GM12878 (cell line): ENCODE data around the gene RPL38. TPM values are rescaled to one million over a fixed set of nuclear protein-coding genes. Genes with fewer than 3 reads are reported as not detected.

Experiments used
- ATAC-seq: fragments of 200-7000 bp; cut with Tn5 transposase; 3 replicates; pipeline ENCODE4 v1.9.1; 2020; ENCODE audit warnings: mild to moderate bottlenecking, moderate library complexity
- BruUV-seq: library from RNA; stranded (reverse); fragments of 400-500 nt; replicated peaks from 2 replicates; lab custom pipeline; 2021; lab: Mats Ljungman, UMichigan
- CTCF ChIA-PET: fragments of 300-600 bp; sonication (Branson Sonifier 250); formaldehyde crosslinking; extraction: SDS; loops from one replicate; lab custom pipeline; 2021; ENCODE audit warnings: inconsistent platforms; lab: Yijun Ruan, JAX
- POLR2A ChIA-PET: fragments of 350-600 bp; formaldehyde crosslinking; extraction: SDS; loops from one replicate; lab custom pipeline; 2021; ENCODE audit warnings: inconsistent platforms; lab: Charles Lee
- RAD21 ChIA-PET: fragments of 300-600 bp; sonication (Branson Sonifier 250); formaldehyde crosslinking; loops from one replicate; lab custom pipeline; 2023; ENCODE audit warnings: antibody characterized with exemption; ENCODE audit not compliant: unreplicated experiment; lab: Charles Lee
- SMC1A ChIA-PET: fragments of 300-600 bp; sonication (Branson Sonifier 250); formaldehyde crosslinking; loops from one replicate; lab custom pipeline; 2023; ENCODE audit not compliant: unreplicated experiment, uncharacterized antibody; lab: Charles Lee
- DNase-seq: peaks from one replicate; pipeline ENCODE4 v3.0.0-alpha.2; 2011; ENCODE audit warnings: low read depth, low spot score
- FAIRE-seq: peaks from 3 replicates; lab custom pipeline; 2011; peaks lifted over from hg19 to GRCh38; lab: Jason Lieb, UNC
- H2AFZ ChIP-seq: 2 replicates; pipeline ENCODE4 v1.6.0; 2011; ENCODE audit warnings: low read depth, low read length, control low read depth; ENCODE audit not compliant: control insufficient read depth
- H3K27ac ChIP-seq: 2 replicates; pipeline ENCODE4 v1.5.1; 2011; ENCODE audit warnings: control low read depth; ENCODE audit not compliant: control insufficient read depth, insufficient read depth
- H3K27me3 ChIP-seq, 2 experiments: replicated peaks in 1 of 2; 2 replicates each; pipeline versions ENCODE4 v1.6.0 to v1.6.1; 2011; ENCODE audit warnings: low read length in 1 of 2; ENCODE audit not compliant: control insufficient read depth in 2 of 2, insufficient read depth in 2 of 2
- H3K36me3 ChIP-seq, 2 experiments: 2 replicates each; pipeline ENCODE4 v1.5.1; 2011; ENCODE audit warnings: low read length in 1 of 2; ENCODE audit not compliant: control insufficient read depth in 2 of 2, insufficient read depth in 2 of 2
- H3K4me1 ChIP-seq: 2 replicates; pipeline ENCODE4 v1.6.1; 2011; ENCODE audit warnings: mild to moderate bottlenecking, low read length, moderate library complexity, mixed read lengths; ENCODE audit not compliant: control insufficient read depth, insufficient read depth
- H3K4me2 ChIP-seq: 2 replicates; pipeline ENCODE4 v1.6.0; 2011; ENCODE audit warnings: control low read depth; ENCODE audit not compliant: control insufficient read depth, insufficient read depth
- H3K4me3 ChIP-seq: fragments of 200-600 bp; sonication (generic); 2 replicates; pipeline ENCODE4 v1.5.1; 2016
- H3K79me2 ChIP-seq: 2 replicates; pipeline ENCODE4 v1.6.0; 2011; ENCODE audit warnings: low read length; ENCODE audit not compliant: control insufficient read depth, insufficient read depth
- H3K9ac ChIP-seq: 2 replicates; pipeline ENCODE4 v1.8.0; 2011; ENCODE audit warnings: low read length, control low read depth, mixed read lengths; ENCODE audit not compliant: control insufficient read depth, insufficient read depth
- H3K9me3 ChIP-seq: replicated peaks from 3 replicates; pipeline ENCODE4 v1.5.1; 2011; ENCODE audit warnings: mild to moderate bottlenecking, low read length; ENCODE audit not compliant: control insufficient read depth, insufficient read depth
- H4K20me1 ChIP-seq: 2 replicates; pipeline ENCODE4 v1.6.0; 2011; ENCODE audit not compliant: control insufficient read depth, insufficient read depth
- BRCA1 ChIP-seq: IDR thresholded peaks from 2 replicates; pipeline ENCODE4 v1.6.1; 2011; ENCODE audit warnings: low read depth, low read length, improper control_type of control experiment
- CBX5 ChIP-seq: sonication (generic); IDR thresholded peaks from 2 replicates; pipeline ENCODE4 v1.6.1; 2016; ENCODE audit warnings: low read depth, moderate library complexity, mild to moderate bottlenecking, inconsistent platforms
- CHD2 ChIP-seq: IDR thresholded peaks from 2 replicates; pipeline ENCODE4 v1.6.1; 2011; ENCODE audit warnings: low read depth, low read length, improper control_type of control experiment, borderline replicate concordance
- HCFC1 ChIP-seq: fragments of 150-350 bp; IDR thresholded peaks from 2 replicates; pipeline ENCODE4 v1.6.1; 2014; ENCODE audit warnings: low read length
- HDAC6 ChIP-seq: fragments of 200-600 bp; sonication (generic); IDR thresholded peaks from one replicate; pipeline ENCODE4 v1.8.0; 2017; ENCODE audit warnings: antibody characterized with exemption; ENCODE audit not compliant: unreplicated experiment
- NR2C1 ChIP-seq: fragments of 450-650 bp; IDR thresholded peaks from 2 replicates; pipeline ENCODE4 v1.6.1; 2017; ENCODE audit warnings: antibody characterized with exemption, mild to moderate bottlenecking, moderate library complexity
- POU2F2 ChIP-seq: IDR thresholded peaks from 3 replicates; pipeline ENCODE4 v1.6.1; 2011; ENCODE audit warnings: low read depth, mild to moderate bottlenecking, low read length, borderline replicate concordance
- SREBF1 ChIP-seq: IDR thresholded peaks from 2 replicates; pipeline ENCODE4 v1.6.1; 2012; ENCODE audit warnings: mild to moderate bottlenecking, low read length
- TCF12 ChIP-seq: IDR thresholded peaks from 2 replicates; pipeline ENCODE4 v1.6.1; 2011; ENCODE audit warnings: low read depth, mild to moderate bottlenecking, low read length
- YY1 ChIP-seq: IDR thresholded peaks from 2 replicates; pipeline ENCODE4 v1.6.1; 2011; ENCODE audit warnings: low read depth, mild to moderate bottlenecking, low read length
- WGBS: methylation state at CpG from one replicate; pipeline ENCODE4 v1.1.6; 2016; ENCODE audit warnings: low lambda C conversion rate; ENCODE audit not compliant: insufficient replicate concordance, insufficient coverage; ENCODE audit errors: missing lambda C conversion rate; 5-methylcytosine and 5-hydroxymethylcytosine counted together
- in situ Hi-C: fragments of 300-500 bp; cut with MboI; formaldehyde crosslinking; loops from 9 replicates; pipeline ENCODE4 v1.14.3; 2018; ENCODE audit warnings: mixed read lengths
- intact Hi-C: fragments of 100-400 bp; cut with micrococcal nuclease; formaldehyde crosslinking; loops from one replicate; pipeline ENCODE4 v1.14.2; 2022; ENCODE audit not compliant: unreplicated experiment
- polyA plus RNA-seq, 11 experiments: library from polyadenylated mRNA; depleted of rRNA in 4 of 11; unstranded in 6 of 11; stranded (reverse) in 5 of 11; fragments of >200 nt; fragmentation: Nextera tagmentation in 4 of 11; fragmentation: Illumina TruSeq in 1 of 11; extraction: Ambion mirVana in 4 of 11; extraction: Trizol in 1 of 11; gene quantifications; 1 replicate in 1 of 11; 2 replicates in 10 of 11; pipeline versions ENCODE4 v1.2.1 to v1.2.3, GENCODE V29; 2011 to 2016; ENCODE audit warnings: inconsistent platforms in 2 of 11, missing spikeins in 2 of 11, low read depth in 1 of 11
- total RNA-seq, 4 experiments: library from RNA; depleted of rRNA in 3 of 4; stranded (reverse); fragments of >200 nt in 3 of 4; fragmentation: Illumina TruSeq in 1 of 4; extraction: Trizol in 1 of 4; gene quantifications; 2 replicates each; pipeline versions ENCODE4 v1.2.1 to v1.2.3, GENCODE V29; 2013 to 2021
- TF ChIP-seq, protein P1 (sequence below): fragments of 150-350 bp; IDR thresholded peaks from 2 replicates; pipeline ENCODE4 v1.6.1; 2014; ENCODE audit warnings: mild to moderate bottlenecking, low read depth, low read length
- TF ChIP-seq, protein P2 (sequence below): IDR thresholded peaks from 2 replicates; pipeline ENCODE4 v1.6.1; 2011; ENCODE audit warnings: mild to moderate bottlenecking, low read depth, low read length, moderate library complexity; ENCODE audit not compliant: insufficient replicate concordance

Gene RPL38
- total and polyA plus RNA-seq, 10 of the 15 experiments (the other 5 are each of a cell fraction or from before 2014, with no cell fraction given), result 1,318 to 4,938 (median 2,673) TPM

DNA sequence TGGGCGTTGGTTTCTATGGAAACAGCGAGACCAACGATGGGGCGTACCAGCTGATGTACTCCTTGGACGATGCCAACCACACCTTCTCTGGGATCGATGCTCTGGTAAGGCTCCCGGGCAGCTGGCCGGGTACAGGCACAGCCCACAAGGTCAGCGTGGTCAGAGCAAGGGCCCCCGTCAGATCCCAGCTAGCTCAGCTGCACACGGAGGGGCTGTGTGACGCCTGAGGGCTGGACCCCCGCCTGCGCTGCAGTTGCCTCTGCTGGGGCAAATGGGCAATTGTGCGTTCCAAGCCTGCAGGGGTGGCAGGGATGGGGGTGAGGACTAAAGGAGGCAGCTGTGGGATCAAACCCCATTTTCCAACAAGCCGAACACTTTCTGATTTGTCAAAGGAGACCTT, 27.4 kb downstream of the RPL38 start:
- no peaks in the 10 kb centered on the region for H3K27me3 ChIP-seq
- no peak overlapping the region for H3K4me2 ChIP-seq
- SMC1A ChIA-PET, result no interaction called here
- CTCF ChIA-PET, result interaction anchor here (1.0 kb wide), 1 partner anchor 19 kb away, joined by 3 read pairs; no protein-coding TSS in a partner anchor
- H3K9me3 ChIP-seq, result no peaks in the 10 kb centered on the region
- no peak overlapping the region for H2AFZ ChIP-seq
- POLR2A ChIA-PET, result interaction anchor here (0.6 kb wide), 3 partner anchors 9 to 636 kb away, joined by 3 read pairs; no protein-coding TSS in a partner anchor
- no peak overlapping the region for H3K27ac ChIP-seq
- no peak for DNase-seq
- peaks cover 0 to 4% of the 10 kb centered on the region in 2 experiments; a peak in 2 of 4 replicates for H3K36me3 ChIP-seq
- H3K4me3 ChIP-seq, result no peak overlapping the region
- 59% methylated on average over 16 of the region's 16 CpGs for WGBS
- in situ Hi-C loops (loop anchor here (5.0 to 10.0 kb wide), 2 partner anchors 34 to 56 kb away; no protein-coding TSS in a partner anchor), intact Hi-C loops (no loop called here)
- no peaks in the 10 kb centered on the region for H4K20me1 ChIP-seq
- no peaks in the 10 kb centered on the region for H3K79me2 ChIP-seq
- BruUV-seq, result no TSS peak
- ATAC-seq, result no peak
- RAD21 ChIA-PET, result no interaction called here
- no peak for TF ChIP-seq YY1
- TF ChIP-seq, protein P1, sequence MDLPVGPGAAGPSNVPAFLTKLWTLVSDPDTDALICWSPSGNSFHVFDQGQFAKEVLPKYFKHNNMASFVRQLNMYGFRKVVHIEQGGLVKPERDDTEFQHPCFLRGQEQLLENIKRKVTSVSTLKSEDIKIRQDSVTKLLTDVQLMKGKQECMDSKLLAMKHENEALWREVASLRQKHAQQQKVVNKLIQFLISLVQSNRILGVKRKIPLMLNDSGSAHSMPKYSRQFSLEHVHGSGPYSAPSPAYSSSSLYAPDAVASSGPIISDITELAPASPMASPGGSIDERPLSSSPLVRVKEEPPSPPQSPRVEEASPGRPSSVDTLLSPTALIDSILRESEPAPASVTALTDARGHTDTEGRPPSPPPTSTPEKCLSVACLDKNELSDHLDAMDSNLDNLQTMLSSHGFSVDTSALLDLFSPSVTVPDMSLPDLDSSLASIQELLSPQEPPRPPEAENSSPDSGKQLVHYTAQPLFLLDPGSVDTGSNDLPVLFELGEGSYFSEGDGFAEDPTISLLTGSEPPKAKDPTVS, result no peak
- no peak for TF ChIP-seq TCF12
- TF ChIP-seq BRCA1, result no peak
- no peak for TF ChIP-seq HCFC1
- TF ChIP-seq POU2F2, result no peak
- TF ChIP-seq, protein P2, sequence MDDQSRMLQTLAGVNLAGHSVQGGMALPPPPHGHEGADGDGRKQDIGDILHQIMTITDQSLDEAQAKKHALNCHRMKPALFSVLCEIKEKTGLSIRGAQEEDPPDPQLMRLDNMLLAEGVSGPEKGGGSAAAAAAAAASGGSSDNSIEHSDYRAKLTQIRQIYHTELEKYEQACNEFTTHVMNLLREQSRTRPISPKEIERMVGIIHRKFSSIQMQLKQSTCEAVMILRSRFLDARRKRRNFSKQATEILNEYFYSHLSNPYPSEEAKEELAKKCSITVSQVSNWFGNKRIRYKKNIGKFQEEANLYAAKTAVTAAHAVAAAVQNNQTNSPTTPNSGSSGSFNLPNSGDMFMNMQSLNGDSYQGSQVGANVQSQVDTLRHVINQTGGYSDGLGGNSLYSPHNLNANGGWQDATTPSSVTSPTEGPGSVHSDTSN, result no peak
- no peak for TF ChIP-seq SREBF1
- no peak for TF ChIP-seq CBX5
- no peak for TF ChIP-seq CHD2
- no peak for TF ChIP-seq HDAC6
- TF ChIP-seq NR2C1, result no peak
- no peak for FAIRE-seq
- H3K9ac ChIP-seq, result no peak overlapping the region
- H3K4me1 ChIP-seq, result peaks cover 6% of the 10 kb centered on the region; the same call in 1 of the 2 replicates
